Myocyte (in vitro differentiated cells): Measurements from ENCODE around the gene WBP1. TPM values are rescaled to one million over a fixed set of nuclear protein-coding genes. Genes with fewer than 3 reads are reported as not detected.
"Not testable (repeated sequence)": the region's sequence is repeated elsewhere in the genome, so short reads cannot be mapped to it uniquely, and the experiment has no call there.

Experiments used
- DNase-seq: peaks from one replicate; pipeline ENCODE4 v3.0.0-alpha.2; 2012; ENCODE audit warnings: low read depth
- polyA plus RNA-seq: library from polyadenylated mRNA; unstranded; fragments of >200 nt; gene quantifications from one replicate; pipeline ENCODE4 v1.2.1, GENCODE V29; 2012; ENCODE audit warnings: missing spikeins
- total RNA-seq: library from RNA; depleted of rRNA; stranded (reverse); fragments of >200 nt; gene quantifications from 2 replicates; pipeline ENCODE4 v1.2.3, GENCODE V29; 2014

The WBP1 gene
- 68.4 and 75.4 TPM in 2 replicates for total RNA-seq
- 182 TPM for polyA plus RNA-seq

DNA sequence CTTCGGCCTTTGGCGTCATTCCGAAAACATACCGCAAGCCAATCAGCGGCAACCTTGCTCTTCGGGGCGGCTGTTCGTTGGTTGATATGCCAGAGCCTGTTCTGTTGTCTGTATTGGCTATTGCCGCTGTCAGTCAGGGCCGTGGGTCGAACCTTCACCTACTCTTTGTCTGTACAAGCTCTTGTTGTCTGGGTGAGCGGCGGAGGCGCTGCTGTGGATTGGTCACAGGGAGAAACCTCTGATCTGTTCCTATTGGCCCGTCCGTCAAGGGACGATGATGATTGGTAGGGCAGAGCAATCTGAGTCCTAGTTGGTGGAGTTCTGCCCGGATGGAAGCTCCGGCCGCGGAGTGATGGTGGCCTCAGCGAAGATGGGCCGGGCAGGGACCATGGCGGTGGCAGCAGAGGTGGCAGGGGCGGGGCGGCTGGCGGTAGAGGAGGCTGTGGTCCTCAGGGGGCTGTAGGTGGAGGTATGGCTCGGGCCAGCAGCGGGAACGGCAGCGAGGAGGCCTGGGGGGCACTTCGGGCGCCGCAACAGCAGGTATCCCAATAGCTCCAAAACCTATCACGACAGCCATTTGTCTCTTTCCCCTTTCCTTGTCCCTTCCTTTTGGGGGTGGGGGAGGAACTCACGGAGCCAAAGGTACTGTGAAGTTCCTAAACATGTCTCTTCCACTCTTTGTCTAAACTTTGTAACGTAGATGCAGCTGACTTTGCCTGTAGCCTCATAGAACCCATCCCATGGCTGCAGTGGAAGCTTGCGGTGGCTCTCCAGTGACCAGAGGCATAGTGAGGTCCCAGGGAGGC is at the start of gene WBP1:
Gene WBP1 (plus strand): TSS at position 307 of the 806 bp plus-strand sequence. CDS start 165 bp downstream, at position 472.
- DNase-seq = peak; percentile 100

DNA sequence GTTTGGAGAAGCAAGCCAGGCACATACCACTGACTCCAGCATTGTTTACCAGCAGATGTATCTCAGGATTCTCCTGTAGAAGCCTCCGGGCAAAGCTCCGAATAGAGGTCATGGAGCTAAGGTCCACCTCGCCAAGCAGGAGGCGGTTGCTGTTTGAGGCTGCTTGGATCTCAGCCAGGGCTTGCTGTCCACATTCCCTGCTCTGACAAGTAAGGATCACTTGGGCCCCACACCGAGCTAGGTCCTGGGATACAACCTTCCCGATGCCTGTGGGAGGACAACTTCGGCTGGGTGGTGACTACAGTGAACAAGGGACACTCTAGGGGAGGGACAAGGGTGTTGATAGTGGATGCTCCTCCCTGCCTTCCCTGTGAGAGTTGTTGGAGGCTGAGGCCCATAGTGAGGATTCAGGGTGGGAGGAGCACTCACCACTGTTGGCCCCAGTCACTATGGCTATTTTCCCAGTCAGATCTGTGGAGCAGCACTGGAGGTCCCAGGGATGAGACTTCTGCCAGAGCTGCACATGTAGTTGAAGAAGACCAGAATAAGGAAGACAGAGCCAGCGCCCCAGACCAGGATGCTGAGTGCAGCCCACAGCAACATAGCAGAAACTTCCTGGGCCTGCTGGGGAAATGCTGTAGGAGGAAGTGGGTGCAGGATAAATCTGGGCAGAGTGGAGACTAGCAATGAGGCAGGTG is 45.1 kb upstream of the WBP1 start:
- DNase-seq = no peak

DNA sequence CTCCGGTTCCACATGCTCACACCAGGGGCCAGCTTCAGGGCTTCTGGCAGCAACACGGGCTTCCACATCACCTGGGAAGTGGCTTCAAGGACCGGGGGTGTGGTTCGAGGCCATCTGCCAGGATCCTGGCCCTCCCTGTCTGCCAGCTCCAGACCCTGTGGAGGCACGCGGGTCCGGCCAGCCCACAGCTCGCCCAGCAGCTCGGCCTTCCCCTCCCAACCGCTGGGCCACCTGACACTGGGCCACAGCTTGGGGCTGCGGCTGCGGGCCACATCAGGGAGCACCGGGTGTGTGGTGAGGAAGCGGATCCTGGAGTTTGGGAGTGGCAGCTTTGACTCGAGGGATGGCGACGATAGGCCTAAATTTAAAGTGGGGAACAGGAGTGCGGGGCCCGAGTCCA is 43.8 kb upstream of the WBP1 start:
- DNase-seq = peak; percentile 59

DNA sequence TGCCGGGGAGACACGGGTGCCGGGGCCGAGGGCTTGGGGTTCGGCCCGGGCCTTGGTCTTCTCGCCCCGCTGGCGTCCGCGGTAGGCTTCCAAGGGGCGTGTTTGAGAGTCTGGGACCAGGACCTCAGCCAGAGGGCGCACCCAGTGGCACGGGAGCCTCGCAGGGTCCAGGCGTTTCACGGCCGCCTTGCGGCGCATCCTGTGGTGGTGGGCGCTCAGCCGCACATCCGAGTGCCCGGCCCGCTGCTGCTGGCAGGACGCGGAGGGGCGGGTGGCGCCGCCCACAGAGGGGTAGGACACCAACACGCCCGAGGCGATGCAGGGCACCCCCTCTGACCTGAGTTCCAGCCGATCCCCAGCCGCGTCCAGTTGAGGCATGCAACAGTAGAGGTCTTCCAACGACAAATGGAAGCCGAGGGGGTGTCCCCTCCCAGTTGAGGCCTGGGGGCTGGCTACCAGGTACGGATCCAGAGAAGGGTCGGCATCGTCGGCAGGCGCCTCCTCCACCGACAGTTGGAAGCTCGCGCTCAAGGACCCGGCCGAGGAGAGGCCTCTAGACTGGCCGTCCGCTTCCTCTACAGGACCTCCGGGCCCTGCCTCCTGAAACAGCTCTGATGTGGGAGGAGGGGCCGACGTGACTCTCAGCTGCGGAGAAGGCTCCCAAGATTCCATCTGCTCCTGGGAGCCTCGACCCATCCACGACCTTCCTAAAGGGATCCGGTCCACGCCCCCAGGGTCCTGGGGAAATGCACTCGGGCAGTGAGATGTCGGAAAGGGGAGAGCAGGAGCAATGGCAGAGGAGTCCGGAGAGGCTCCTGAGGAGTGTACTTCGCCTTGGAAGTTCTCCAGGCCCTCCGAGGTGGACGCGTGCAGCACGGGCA is 43.1 kb upstream of the WBP1 start:
- DNase-seq = peak; percentile 50

DNA sequence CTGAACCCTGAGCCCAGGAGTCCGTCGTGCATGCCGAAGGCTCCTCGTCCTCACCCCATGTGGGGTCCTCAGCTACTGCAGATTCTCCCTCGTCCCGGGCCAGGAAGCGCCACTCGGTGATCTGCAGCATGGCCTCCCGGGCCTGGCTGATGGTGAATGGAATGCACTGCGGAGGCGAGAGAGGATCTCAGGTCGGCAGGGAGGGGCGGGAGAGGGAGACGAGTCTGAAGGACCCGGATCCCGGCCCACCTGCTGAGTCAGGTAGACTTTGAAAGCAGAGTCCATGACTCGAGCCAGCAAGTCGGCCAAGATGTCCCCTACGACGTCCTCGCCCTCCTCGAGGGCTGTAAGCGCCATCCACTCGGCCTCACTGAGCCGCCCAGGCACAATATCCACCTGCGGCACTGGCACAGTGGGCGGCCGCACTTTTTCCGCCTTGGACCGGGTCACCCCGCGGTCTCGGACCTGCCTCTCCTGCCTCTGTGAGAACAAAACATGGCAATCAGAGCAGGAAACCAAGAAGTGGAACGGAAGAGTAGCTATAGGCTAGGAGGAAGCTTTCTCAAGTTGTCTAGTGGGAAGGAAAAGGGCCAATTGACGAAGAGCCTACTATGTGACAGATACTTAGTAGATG is 42.4 kb upstream of the WBP1 start:
- no peak for DNase-seq

DNA sequence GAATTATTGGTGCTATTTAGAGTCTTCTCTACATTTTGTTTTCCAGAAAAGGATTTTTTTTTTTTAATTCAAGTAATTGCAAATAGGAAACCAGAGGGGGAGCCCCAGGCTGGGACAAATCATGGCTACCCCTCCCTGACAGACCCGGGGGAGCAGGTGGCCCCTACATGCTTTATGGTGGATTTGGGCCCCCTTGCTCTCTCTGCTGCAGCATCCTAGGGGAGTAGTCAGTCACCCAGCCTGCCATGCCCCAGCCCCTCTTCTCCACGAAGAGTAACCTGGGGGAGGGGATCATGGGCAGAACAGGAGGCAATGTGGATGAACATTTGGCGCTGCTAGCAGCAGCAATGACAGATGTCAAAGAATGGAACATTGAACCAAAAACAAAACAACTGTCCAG is 41.5 kb upstream of the WBP1 start:
- DNase-seq = no peak

DNA sequence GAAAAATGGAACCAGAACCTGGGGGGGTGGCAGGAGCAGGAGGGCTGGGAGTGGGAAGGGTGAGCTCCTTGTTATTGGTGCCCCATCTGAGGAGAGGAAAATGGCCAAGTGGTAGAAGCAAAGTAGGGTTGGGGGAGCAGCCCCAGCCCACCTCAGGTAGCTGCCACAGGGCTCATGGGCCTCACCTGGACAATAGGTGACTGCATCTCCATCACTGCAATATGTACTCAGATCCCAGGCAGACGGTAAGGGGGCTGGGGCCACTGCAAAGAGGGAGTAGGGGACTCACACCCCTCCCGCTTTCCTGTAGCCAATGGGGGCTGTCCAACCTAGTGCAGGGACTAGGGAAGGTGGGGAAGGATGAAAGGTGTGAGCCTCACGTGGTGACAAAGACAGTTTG is 41.0 kb upstream of the WBP1 start:
- DNase-seq = no peak

DNA sequence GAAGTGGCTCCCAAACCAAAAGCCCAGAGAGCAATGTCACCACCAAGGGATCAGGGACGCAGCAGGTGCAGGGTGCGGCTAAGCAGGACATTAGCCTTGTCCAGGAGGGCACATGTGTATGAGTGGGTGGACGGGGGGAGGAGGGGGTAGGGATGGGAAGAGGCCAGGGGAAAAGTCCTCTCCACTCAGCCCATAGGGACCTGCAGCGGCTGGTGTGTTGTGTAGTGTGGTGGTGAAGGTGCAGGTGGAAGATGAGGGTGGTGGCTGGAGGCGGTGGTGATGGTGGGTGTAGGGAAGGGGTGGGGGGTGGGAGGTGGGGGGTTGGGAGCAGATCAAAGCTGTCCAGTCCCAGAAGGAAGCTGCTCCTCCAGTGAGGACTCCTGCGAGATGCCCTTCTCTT is 40.5 kb upstream of the WBP1 start:
- no peak for DNase-seq

DNA sequence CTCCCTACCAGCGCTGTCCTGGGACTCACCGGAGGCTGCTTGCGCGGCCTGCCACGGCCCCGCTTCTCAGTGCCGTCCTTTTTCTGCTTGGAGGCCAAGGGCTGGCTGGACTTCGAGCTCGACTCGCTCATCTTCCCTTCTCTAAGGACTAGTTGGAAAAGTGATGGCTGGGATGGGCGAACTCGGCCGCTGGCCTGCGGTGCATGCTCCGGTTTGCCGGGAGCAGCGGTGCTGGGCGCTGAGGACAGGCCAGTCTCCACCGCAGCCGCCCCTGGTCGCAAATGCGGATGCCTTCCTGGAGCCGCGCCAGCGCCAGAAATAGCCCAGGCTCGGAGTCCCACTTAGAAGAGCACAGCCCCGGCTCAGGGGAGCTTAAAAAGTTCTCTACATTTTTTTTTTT is 39.9 kb upstream of the WBP1 start:
- no peak for DNase-seq

DNA sequence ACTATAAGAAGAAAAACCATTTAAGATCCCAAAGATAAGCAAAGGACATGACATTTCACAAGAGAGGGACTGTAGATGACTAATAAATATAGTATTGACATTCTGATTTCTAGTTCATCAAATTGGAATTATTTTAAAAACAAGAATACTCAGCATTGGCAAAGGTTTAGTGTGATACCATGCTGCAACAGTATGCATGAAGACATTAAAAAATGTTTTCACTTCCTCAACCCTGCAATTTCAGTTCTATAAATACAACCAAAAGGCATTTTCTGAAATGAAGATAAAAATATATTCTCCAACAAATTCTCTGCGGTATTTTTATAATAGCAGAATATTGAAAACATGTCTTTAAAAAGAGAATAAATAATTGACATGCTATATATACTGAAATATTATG is 38.9 kb upstream of the WBP1 start:
- DNase-seq = no peak

DNA sequence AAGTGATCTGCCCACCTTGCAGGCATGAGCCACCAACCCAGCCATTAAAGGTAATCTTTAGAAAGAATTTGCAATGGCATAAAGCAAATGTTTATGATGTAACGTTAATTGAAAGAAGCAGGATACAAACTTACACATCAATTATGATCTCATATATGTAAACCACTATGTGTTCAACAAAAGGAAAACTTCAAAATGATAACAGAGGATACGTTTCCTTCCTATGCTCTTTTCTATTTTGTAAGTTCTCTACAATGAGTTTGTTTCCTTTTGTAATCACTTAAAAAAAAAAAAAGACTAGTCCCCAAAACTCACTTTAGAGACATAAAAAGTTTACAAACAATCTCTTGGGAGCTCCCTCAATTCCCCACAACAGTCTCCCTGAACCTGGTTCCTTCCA is 38.2 kb upstream of the WBP1 start:
- DNase-seq = no peak

DNA sequence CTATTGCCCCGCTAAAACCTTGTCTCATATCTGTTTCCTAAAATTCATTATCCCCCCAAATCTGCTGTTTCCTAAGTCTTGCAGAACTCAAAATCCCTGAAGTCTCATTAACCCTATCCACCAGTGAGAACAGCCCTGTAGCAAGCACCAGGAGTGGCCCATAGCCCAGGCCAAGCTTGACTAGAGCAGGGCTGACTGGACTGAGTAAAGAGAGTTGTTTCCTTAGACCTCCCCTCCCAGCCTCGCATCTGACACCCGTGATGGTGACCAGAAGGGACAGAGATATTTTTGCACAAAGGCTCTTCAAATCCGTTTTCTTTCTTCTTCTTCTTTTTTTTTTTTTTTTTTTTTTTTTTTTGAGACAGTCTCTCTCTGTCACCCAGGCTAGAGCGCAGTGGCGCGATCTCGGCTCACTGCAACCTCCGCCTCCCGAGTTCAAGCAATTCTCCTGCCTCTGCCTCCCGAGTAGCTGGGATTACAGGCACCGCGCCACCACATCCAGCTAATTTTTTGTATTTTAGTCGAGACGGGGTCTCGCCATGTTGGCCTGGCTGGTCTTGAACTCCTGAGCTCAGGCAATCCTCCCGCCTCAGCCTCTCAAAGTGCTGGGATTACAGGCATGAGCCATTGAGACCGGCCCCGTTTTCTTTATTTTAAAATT is 37.7 kb upstream of the WBP1 start:
- DNase-seq = not testable (repeated sequence)

DNA sequence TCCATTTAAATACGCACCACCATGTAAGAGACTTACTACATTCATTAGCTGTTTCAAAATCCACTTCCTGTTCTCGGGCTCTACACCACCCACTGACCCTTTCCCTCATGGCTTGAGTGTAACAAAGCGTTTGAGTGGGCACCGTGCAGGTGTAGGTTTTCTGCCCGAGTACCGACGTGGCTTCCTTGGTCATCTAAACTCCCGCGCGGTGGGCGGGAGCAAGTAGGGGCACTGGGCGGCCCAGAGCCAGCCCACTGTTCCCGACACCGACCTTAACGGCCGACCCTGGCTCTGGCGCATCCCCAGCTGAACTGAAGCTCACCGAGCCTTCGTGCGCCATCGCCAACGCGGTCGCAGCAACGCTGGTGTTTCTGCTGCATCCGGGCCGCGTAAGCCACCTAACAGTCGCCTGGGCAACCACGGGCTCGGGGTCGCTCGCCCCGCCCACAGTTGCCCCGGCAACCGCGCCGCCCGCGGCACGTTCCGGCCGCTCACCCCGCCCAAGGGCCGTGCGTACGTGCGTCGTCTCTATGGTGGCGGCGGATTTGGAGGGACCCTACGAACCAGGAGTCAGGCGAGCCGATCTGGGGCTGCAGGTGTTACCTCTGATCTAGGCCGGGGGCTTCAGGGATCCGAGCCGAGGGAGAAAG is 36.9 kb upstream of the WBP1 start, which contains the start of the genes C2orf81 and WDR54:
Gene C2orf81 (minus strand): TSS at position 399 of the 650 bp plus-strand sequence. CDS start 59 bp downstream, at position 340.
Gene WDR54 (plus strand): TSS at position 510 of the 650 bp plus-strand sequence. CDS start 424 bp downstream, outside the sequence.
- DNase-seq = peak; percentile 88

DNA sequence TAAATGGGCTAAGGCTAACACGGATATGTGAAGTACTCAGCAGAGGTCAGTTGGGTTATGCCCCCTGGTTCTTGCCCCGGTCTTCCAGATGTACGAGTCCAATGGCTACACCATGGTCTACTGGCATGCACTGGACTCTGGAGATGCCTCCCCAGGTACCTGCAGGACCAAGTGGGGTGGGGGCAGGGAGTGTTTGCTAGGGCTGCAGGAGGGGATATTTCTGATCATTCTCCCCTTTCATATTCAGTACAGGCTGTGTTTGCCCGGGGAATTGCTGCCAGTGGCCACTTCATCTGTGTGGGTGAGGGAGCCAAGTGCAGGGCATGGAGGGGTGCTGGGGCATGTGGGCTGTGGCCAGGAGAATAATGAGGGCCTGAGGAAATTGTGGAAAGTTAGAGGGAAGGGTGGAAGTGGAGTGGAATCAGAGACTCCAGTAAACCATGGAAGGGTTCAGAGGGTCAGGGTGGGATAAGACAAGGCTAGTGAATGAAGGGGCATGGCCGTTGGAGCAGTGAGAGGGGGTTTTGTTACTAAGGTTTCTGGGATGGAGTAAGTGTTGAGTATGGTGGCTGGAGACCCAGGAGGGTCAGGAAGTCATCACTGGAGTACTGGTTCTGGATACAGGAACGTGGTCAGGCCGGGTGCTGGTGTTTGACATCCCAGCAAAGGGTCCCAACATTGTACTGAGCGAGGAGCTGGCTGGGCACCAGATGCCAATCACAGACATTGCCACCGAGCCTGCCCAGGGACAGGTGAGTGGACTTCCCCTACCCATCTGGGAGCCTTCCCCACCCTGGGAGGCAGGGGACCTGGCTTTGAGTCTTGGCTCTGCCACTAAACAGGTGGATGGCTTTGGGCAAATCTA is 34.8 kb upstream of the WBP1 start:
- DNase-seq = no peak

DNA sequence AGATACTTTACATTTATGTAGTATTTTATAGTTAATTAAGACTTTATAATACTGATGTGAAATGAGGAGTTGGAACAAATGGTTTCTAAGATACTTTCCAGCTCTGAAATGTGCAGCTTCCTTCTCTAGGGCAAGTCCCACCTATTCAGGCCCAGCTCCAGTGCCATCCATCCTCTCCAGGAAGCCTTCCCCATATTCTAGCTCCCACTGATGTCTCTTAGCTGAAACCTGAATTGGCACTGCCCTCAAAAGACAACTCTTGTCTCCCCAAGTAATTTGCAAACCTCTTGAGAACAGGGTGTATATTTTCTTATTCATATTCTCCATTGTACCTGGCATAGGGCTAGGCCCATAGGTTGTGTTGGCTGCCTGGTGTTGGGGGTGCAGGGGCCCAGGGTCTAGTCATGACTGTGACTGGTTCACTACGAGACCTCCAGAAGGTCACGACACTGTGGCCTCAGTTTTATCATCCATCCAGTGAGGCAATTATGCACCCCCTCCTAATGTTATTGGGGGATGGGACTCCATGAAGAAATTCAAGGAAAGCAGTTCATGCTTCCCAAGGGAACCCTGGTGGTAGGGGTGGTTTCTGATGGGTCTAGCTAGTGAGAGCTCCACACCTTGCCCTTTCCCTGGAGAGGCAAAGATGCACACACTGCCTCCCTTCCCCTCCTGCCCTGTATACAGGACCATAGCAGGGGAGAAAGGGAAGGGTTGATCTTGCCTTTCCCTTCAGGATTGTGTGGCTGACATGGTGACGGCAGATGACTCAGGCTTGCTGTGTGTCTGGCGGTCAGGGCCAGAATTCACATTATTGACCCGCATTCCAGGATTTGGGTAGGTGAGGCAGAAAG is 33.9 kb upstream of the WBP1 start:
- DNase-seq = peak; percentile 20

DNA sequence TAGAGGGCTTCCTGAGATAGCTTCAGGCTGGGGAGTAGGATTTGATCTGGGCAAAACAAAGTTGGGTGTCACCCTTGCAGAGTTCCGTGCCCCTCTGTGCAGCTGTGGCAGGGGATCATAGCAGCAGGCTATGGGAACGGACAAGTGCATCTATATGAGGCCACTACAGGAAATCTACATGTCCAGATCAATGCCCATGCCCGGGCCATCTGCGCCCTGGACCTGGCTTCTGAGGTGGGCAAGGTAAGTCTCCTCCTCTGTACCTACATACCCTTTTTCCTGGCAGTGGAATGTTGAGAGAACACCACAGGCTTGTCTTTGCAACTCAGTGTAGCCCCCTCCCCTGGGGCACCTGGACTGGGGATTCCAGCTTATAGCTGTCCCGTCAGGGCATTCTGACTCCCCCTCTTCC is 33.2 kb upstream of the WBP1 start:
- no peak for DNase-seq

DNA sequence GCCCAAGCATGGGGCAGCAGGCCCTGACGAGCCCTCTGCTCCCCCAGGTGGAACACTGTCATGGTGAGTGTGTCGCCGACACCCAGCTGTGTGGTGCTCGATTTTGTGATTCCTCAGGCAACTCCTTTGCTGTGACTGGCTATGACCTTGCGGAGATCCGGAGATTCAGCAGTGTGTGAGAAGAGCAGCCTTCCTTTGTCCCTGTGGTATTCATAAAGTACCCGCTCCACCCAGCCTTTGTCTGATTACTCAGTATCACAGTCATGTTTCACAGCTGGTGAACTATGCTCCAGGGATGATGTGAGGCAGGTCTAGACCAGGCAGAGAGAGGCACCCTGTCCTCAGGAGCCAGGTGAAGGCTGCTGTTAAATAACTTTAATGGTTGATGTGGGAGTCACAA is 32.7 kb upstream of the WBP1 start:
- peak; percentile 33 for DNase-seq
